ENCODE measurements around the gene PCDHGA1. TPM values are rescaled to one million over a fixed set of nuclear protein-coding genes. Genes with fewer than 3 reads are reported as not detected.
A peak's percentile ranks its signal among the peaks of the same experiment; 100 is the strongest.

PCDHGA1 gene
- total RNA-seq, 4 donors from 2014 or later = 0.90 to 2.5 (median 1.8) TPM

- Histone ChIP-seq H3K4me3 (no peak overlapping the region), H3K4me1 (peaks cover 0 to 41% (median 11%) of the 10 kb centered on the region in 4 donors), H3K27ac (peak overlapping the region; percentile 28 to 92 (median 68)), H3K9me3 (no peaks in the 10 kb centered on the region), H3K36me3 (peaks cover 0 to 5% (median 0%) of the 10 kb centered on the region in 3 donors), H3K27me3 (no peaks in the 10 kb centered on the region)
- WGBS, 2 donors = 28 to 36% methylated on average over 6 of the region's 6 CpGs
- no peak for DNase-seq (ENCODE audit: low spot score in 2 of 2)
- TF ChIP-seq, protein P1, sequence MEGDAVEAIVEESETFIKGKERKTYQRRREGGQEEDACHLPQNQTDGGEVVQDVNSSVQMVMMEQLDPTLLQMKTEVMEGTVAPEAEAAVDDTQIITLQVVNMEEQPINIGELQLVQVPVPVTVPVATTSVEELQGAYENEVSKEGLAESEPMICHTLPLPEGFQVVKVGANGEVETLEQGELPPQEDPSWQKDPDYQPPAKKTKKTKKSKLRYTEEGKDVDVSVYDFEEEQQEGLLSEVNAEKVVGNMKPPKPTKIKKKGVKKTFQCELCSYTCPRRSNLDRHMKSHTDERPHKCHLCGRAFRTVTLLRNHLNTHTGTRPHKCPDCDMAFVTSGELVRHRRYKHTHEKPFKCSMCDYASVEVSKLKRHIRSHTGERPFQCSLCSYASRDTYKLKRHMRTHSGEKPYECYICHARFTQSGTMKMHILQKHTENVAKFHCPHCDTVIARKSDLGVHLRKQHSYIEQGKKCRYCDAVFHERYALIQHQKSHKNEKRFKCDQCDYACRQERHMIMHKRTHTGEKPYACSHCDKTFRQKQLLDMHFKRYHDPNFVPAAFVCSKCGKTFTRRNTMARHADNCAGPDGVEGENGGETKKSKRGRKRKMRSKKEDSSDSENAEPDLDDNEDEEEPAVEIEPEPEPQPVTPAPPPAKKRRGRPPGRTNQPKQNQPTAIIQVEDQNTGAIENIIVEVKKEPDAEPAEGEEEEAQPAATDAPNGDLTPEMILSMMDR (IDR thresholded peaks at IDR 0.05) = peak in 2 of 5 experiments; percentile 1 to 4
- TF ChIP-seq EP300 (IDR thresholded peaks at IDR 0.05) = no peak
Measured at GRCh38 chr5:141558150-141558549, 227.8 kb downstream of the PCDHGA1 start.

- DNase-seq (ENCODE audit: low spot score in 2 of 2) = no peak
- Histone ChIP-seq H3K4me1 (peaks cover 0 to 52% (median 11%) of the 10 kb centered on the region in 4 donors), H3K27me3 (no peaks in the 10 kb centered on the region), H3K9me3 (no peaks in the 10 kb centered on the region), H3K27ac (peak overlapping the region; percentile 64 to 92 (median 88)), H3K4me3 (no peak overlapping the region), H3K36me3 (no peaks in the 10 kb centered on the region)
- TF ChIP-seq POLR2A (IDR thresholded peaks at IDR 0.05) = no peak
- TF ChIP-seq EP300 (IDR thresholded peaks at IDR 0.05) = no peak
- TF ChIP-seq, protein P1 (IDR thresholded peaks at IDR 0.05) = no peak
Measured at GRCh38 chr5:141559461-141559860, 229.1 kb downstream of the PCDHGA1 start.

DNA sequence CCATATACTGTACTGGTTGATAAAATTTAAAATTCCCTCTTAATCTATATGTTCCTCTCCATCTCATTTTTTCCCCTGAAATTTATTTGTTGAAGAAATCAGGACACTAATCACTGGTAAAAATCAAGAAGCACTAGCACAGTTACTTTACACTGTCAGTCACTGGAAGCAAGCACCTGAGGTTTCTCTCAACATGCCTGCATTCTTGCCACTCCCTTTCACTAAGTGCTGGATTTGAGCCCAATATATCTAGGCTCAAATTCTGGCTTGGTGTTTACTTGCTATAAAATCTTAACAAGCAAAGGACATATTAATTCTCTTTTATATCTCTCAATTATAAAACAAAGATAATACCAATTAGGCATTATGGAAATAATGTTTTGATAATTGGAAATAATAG is 229.8 kb downstream of the PCDHGA1 start:
- peak overlapping the region; percentile 64 to 92 (median 88) for H3K27ac ChIP-seq
- no peaks in the 10 kb centered on the region for H3K36me3 ChIP-seq
- TF ChIP-seq, protein P1 (IDR thresholded peaks at IDR 0.05) = no peak
- TF ChIP-seq EP300 (IDR thresholded peaks at IDR 0.05) = no peak
- no peak for TF ChIP-seq POLR2A (IDR thresholded peaks at IDR 0.05)
- no peak overlapping the region for H3K4me3 ChIP-seq
- no peaks in the 10 kb centered on the region for H3K9me3 ChIP-seq
- no peak for DNase-seq (ENCODE audit: low spot score in 2 of 2)
- H3K4me1 ChIP-seq = peaks cover 0 to 55% (median 11%) of the 10 kb centered on the region in 4 donors
- no peaks in the 10 kb centered on the region for H3K27me3 ChIP-seq

GRCh38 chr5:141560725-141561483 is 230.6 kb downstream of the PCDHGA1 start:
- no peaks in the 10 kb centered on the region for H3K9me3 ChIP-seq
- peaks cover 0 to 55% (median 11%) of the 10 kb centered on the region in 4 donors for H3K4me1 ChIP-seq
- H3K27me3 ChIP-seq = no peaks in the 10 kb centered on the region
- H3K36me3 ChIP-seq = no peaks in the 10 kb centered on the region
- TF ChIP-seq POLR2A (IDR thresholded peaks at IDR 0.05) (peak; percentile 5 to 61), EP300 (IDR thresholded peaks at IDR 0.05) (peak; percentile 95)
- TF ChIP-seq, protein P1 (IDR thresholded peaks at IDR 0.05) = peak; percentile 77 to 93 (median 85)
- WGBS, 2 donors = 11 to 20% methylated on average over 9 of the region's 9 CpGs
- no peak overlapping the region for H3K4me3 ChIP-seq
- peak overlapping the region; percentile 64 to 92 (median 88) for H3K27ac ChIP-seq
- peak; percentile 77 to 94 for DNase-seq (ENCODE audit: low spot score in 2 of 2)

Other genes starting within 250 kb of the PCDHGA1 start
- gene PCDHB2, start 235.9 kb upstream of the PCDHGA1 start, total RNA-seq = 1 to 10 TPM; 1.7 to 7.5 (median 4.6) TPM
- 1 to 10 TPM; 3.9 to 7.4 (median 4.9) TPM for gene PCDHB3, start 230.0 kb upstream of the PCDHGA1 start, total RNA-seq
- 10 to 100 TPM in 3 of 4 donors, 1 to 10 TPM in 1; 7.3 to 19.8 (median 14.8) TPM for gene PCDHB4, start 208.7 kb upstream of the PCDHGA1 start, total RNA-seq
- gene PCDHB5, start 195.3 kb upstream of the PCDHGA1 start, total RNA-seq = 10 to 100 TPM in 2 of 4 donors, 1 to 10 TPM in 2; 5.9 to 15.5 (median 9.6) TPM
- gene PCDHB6, start 180.5 kb upstream of the PCDHGA1 start, total RNA-seq = 1 to 10 TPM; 1.8 to 3.7 (median 2.4) TPM
- gene PCDHB7, start 157.9 kb upstream of the PCDHGA1 start, total RNA-seq = 1 to 10 TPM; 4.4 to 7.1 (median 5.5) TPM
- 1 to 10 TPM; 1.0 to 4.2 (median 3.5) TPM for gene PCDHB8, start 152.7 kb upstream of the PCDHGA1 start, total RNA-seq
- 10 to 100 TPM in 3 of 4 donors, 1 to 10 TPM in 1; 9.2 to 17.7 (median 14.6) TPM for gene PCDHB16, start 148.1 kb upstream of the PCDHGA1 start, total RNA-seq
- 1 to 10 TPM; 4.6 to 9.2 (median 7.4) TPM for gene PCDHB9, start 143.4 kb upstream of the PCDHGA1 start, total RNA-seq
- gene PCDHB10, start 138.2 kb upstream of the PCDHGA1 start, total RNA-seq = 10 to 100 TPM in 1 of 4 donors, 1 to 10 TPM in 3; 4.8 to 10.4 (median 5.6) TPM
- 1 to 10 TPM; 6.9 to 8.6 (median 7.6) TPM for gene PCDHB11, start 130.9 kb upstream of the PCDHGA1 start, total RNA-seq
- gene PCDHB12, start 121.8 kb upstream of the PCDHGA1 start, total RNA-seq = 10 to 100 TPM in 3 of 4 donors, 1 to 10 TPM in 1; 5.7 to 12.6 (median 12.2) TPM
- gene PCDHB13, start 116.6 kb upstream of the PCDHGA1 start, total RNA-seq = 1 to 10 TPM; 8.2 to 9.8 (median 9.2) TPM
- 10 to 100 TPM in 2 of 4 donors, 1 to 10 TPM in 2; 6.6 to 13.0 (median 10.3) TPM for gene PCDHB14, start 107.2 kb upstream of the PCDHGA1 start, total RNA-seq
- 1 to 10 TPM; 5.4 to 7.6 (median 6.4) TPM for gene PCDHB15, start 85.1 kb upstream of the PCDHGA1 start, total RNA-seq
- gene SLC25A2, start 26.5 kb upstream of the PCDHGA1 start, total RNA-seq = 1 to 10 TPM in 1 of 4 donors, under 1 TPM in 1, not detected in 2; 0.42 to 4.8 TPM
- 10 to 100 TPM; 49.5 to 80.0 (median 59.5) TPM for gene TAF7, start 9.7 kb upstream of the PCDHGA1 start, total RNA-seq
- gene PCDHGA2, start 8.2 kb downstream of the PCDHGA1 start, total RNA-seq = 10 to 100 TPM in 3 of 4 donors, 1 to 10 TPM in 1; 9.6 to 20.4 (median 12.7) TPM
- gene PCDHGA3, start 13.3 kb downstream of the PCDHGA1 start, total RNA-seq = 10 to 100 TPM in 1 of 4 donors, 1 to 10 TPM in 3; 6.5 to 10.5 (median 8.7) TPM
- gene PCDHGB1, start 19.6 kb downstream of the PCDHGA1 start, total RNA-seq = 1 to 10 TPM; 4.3 to 8.4 (median 6.8) TPM
- gene PCDHGA4, start 24.5 kb downstream of the PCDHGA1 start, total RNA-seq = 10 to 100 TPM in 2 of 4 donors, 1 to 10 TPM in 2; 5.1 to 13.5 (median 9.2) TPM
- 10 to 100 TPM in 2 of 4 donors, 1 to 10 TPM in 2; 9.2 to 14.0 (median 10.4) TPM for gene PCDHGB2, start 29.5 kb downstream of the PCDHGA1 start, total RNA-seq
- 10 to 100 TPM in 3 of 4 donors, 1 to 10 TPM in 1; 8.2 to 13.2 (median 12.1) TPM for gene PCDHGA5, start 33.6 kb downstream of the PCDHGA1 start, total RNA-seq
- gene PCDHGB3, start 39.7 kb downstream of the PCDHGA1 start, total RNA-seq = 10 to 100 TPM in 2 of 4 donors, 1 to 10 TPM in 2; 7.8 to 12.4 (median 10.1) TPM
- gene PCDHGA6, start 43.4 kb downstream of the PCDHGA1 start, total RNA-seq = 10 to 100 TPM in 2 of 4 donors, 1 to 10 TPM in 2; 7.4 to 12.3 (median 10.1) TPM
- 10 to 100 TPM in 1 of 4 donors, 1 to 10 TPM in 3; 7.6 to 12.2 (median 9.2) TPM for gene PCDHGA7, start 52.2 kb downstream of the PCDHGA1 start, total RNA-seq
- 10 to 100 TPM in 3 of 4 donors, 1 to 10 TPM in 1; 9.3 to 12.3 (median 11.1) TPM for gene PCDHGB4, start 57.2 kb downstream of the PCDHGA1 start, total RNA-seq
- 1 to 10 TPM; 5.5 to 9.3 (median 6.6) TPM for gene PCDHGA8, start 62.1 kb downstream of the PCDHGA1 start, total RNA-seq
- gene PCDHGB5, start 67.4 kb downstream of the PCDHGA1 start, total RNA-seq = 10 to 100 TPM in 3 of 4 donors, 1 to 10 TPM in 1; 9.9 to 22.4 (median 16.2) TPM
- gene PCDHGA9, start 72.3 kb downstream of the PCDHGA1 start, total RNA-seq = 10 to 100 TPM in 3 of 4 donors, 1 to 10 TPM in 1; 8.4 to 13.8 (median 11.9) TPM
- gene PCDHGB6, start 77.5 kb downstream of the PCDHGA1 start, total RNA-seq = 10 to 100 TPM in 3 of 4 donors, 1 to 10 TPM in 1; 9.2 to 16.8 (median 13.9) TPM
- gene PCDHGA10, start 82.5 kb downstream of the PCDHGA1 start, total RNA-seq = 10 to 100 TPM in 2 of 4 donors, 1 to 10 TPM in 2; 7.6 to 15.0 (median 10.6) TPM
- 10 to 100 TPM; 14.6 to 19.2 (median 18.0) TPM for gene PCDHGB7, start 87.2 kb downstream of the PCDHGA1 start, total RNA-seq
- 1 to 10 TPM; 8.3 to 9.3 (median 8.9) TPM for gene PCDHGA11, start 90.5 kb downstream of the PCDHGA1 start, total RNA-seq
- 10 to 100 TPM in 2 of 4 donors, 1 to 10 TPM in 2; 7.9 to 19.8 (median 10.1) TPM for gene PCDHGA12, start 100.0 kb downstream of the PCDHGA1 start, total RNA-seq
- gene PCDHGC3, start 145.5 kb downstream of the PCDHGA1 start, total RNA-seq = 10 to 100 TPM; 40.4 to 77.7 (median 56.3) TPM
- gene PCDHGC4, start 154.5 kb downstream of the PCDHGA1 start, total RNA-seq = 10 to 100 TPM in 1 of 4 donors, 1 to 10 TPM in 3; 3.3 to 11.7 (median 5.1) TPM
- 1 to 10 TPM; 3.1 to 5.9 (median 3.8) TPM for gene PCDHGC5, start 158.6 kb downstream of the PCDHGA1 start, total RNA-seq

Data from tibial nerve (tissue), 4 donors.